ENCODE data around the gene PKP4.
A peak's percentile ranks its signal among the peaks of the same experiment; 100 is the strongest.
"Not testable (repeated sequence)": the region's sequence is repeated elsewhere in the genome, so short reads cannot be mapped to it uniquely, and the experiment has no call there.

PKP4 gene

GRCh38 chr2:158456309-158457066, at the start of gene PKP4, which contains the start of gene CCDC148:
Gene PKP4 (plus strand): TSS chr2:158456952. CDS start chr2:158533185, 76,233 bp downstream.
Gene CCDC148 (minus strand): TSS chr2:158456753. CDS start chr2:158456439, 314 bp downstream.
- peak; percentile 82 to 88 for DNase-seq (ENCODE audit: low read depth in 2 of 2)

GRCh38 chr2:158407031-158407430, 49.7 kb upstream of the PKP4 start:
- no peak for DNase-seq (ENCODE audit: low read depth in 2 of 2)

- no peak for DNase-seq (ENCODE audit: low read depth in 2 of 2)
Observed at GRCh38 chr2:158410132-158410531, 46.6 kb upstream of the PKP4 start.

- DNase-seq (ENCODE audit: low read depth in 2 of 2), result no peak
Observed at GRCh38 chr2:158411748-158412147, 45.0 kb upstream of the PKP4 start.

GRCh38 chr2:158412206-158412605, 44.5 kb upstream of the PKP4 start:
- DNase-seq (ENCODE audit: low read depth in 2 of 2), result no peak

- no peak for DNase-seq (ENCODE audit: low read depth in 2 of 2)
Observed at GRCh38 chr2:158413581-158413980, 43.2 kb upstream of the PKP4 start.

GRCh38 chr2:158414538-158414937, 42.2 kb upstream of the PKP4 start:
- DNase-seq (ENCODE audit: low read depth in 2 of 2), result no peak

GRCh38 chr2:158432117-158432516, 24.6 kb upstream of the PKP4 start:
- no peak for DNase-seq (ENCODE audit: low read depth in 2 of 2)

- not testable (repeated sequence) for DNase-seq (ENCODE audit: low read depth in 2 of 2)
Observed at GRCh38 chr2:158433716-158434115, 23.0 kb upstream of the PKP4 start.

- not testable (repeated sequence) for DNase-seq (ENCODE audit: low read depth in 2 of 2)
Observed at GRCh38 chr2:158439062-158439461, 17.7 kb upstream of the PKP4 start.

GRCh38 chr2:158443606-158444005, 13.1 kb upstream of the PKP4 start:
- DNase-seq (ENCODE audit: low read depth in 2 of 2), result no peak

- peak in 1 of 2 donors; percentile 29 for DNase-seq (ENCODE audit: low read depth in 2 of 2)
Observed at GRCh38 chr2:158457092-158457825, 507 bp downstream of the PKP4 start.

GRCh38 chr2:158457826-158458616, 1.3 kb downstream of the PKP4 start:
- peak in 1 of 2 donors; percentile 31 for DNase-seq (ENCODE audit: low read depth in 2 of 2)

- DNase-seq (ENCODE audit: low read depth in 2 of 2), result no peak
Observed at GRCh38 chr2:158458617-158458920, 1.8 kb downstream of the PKP4 start.

GRCh38 chr2:158459161-158460003, 2.6 kb downstream of the PKP4 start:
- DNase-seq (ENCODE audit: low read depth in 2 of 2), result no peak

GRCh38 chr2:158460632-158461297, 4.0 kb downstream of the PKP4 start:
- DNase-seq (ENCODE audit: low read depth in 2 of 2), result no peak

- no peak for DNase-seq (ENCODE audit: low read depth in 2 of 2)
Observed at GRCh38 chr2:158463496-158464095, 6.8 kb downstream of the PKP4 start.

GRCh38 chr2:158464426-158465281, 7.9 kb downstream of the PKP4 start:
- no peak for DNase-seq (ENCODE audit: low read depth in 2 of 2)

- DNase-seq (ENCODE audit: low read depth in 2 of 2), result no peak
Observed at GRCh38 chr2:158467248-158467647, 10.5 kb downstream of the PKP4 start.
